ENCODE data around the gene PLBD2.

Gene PLBD2

GRCh38 chr12:113369391-113369985, 11.1 kb downstream of the PLBD2 start:
- DNase-seq (ENCODE audit: low read depth) = no peak

- DNase-seq (ENCODE audit: low read depth) = no peak
These were observed 12.7 kb downstream of the PLBD2 start for GRCh38 chr12:113370923-113371682.

GRCh38 chr12:113371808-113372207, 13.4 kb downstream of the PLBD2 start:
- DNase-seq (ENCODE audit: low read depth) = no peak

GRCh38 chr12:113372371-113372770, 14.0 kb downstream of the PLBD2 start:
- DNase-seq (ENCODE audit: low read depth) = no peak

- DNase-seq (ENCODE audit: low read depth) = no peak
These were observed 15.1 kb downstream of the PLBD2 start for GRCh38 chr12:113373440-113373839.

GRCh38 chr12:113373969-113374368, 15.6 kb downstream of the PLBD2 start:
- no peak for DNase-seq (ENCODE audit: low read depth)

GRCh38 chr12:113374823-113375428, 16.5 kb downstream of the PLBD2 start:
- no peak for DNase-seq (ENCODE audit: low read depth)

GRCh38 chr12:113378291-113378690, 19.9 kb downstream of the PLBD2 start:
- no peak for DNase-seq (ENCODE audit: low read depth)

- no peak for DNase-seq (ENCODE audit: low read depth)
These were observed 22.8 kb downstream of the PLBD2 start for GRCh38 chr12:113381220-113381619.

GRCh38 chr12:113382206-113382605, 23.8 kb downstream of the PLBD2 start:
- no peak for DNase-seq (ENCODE audit: low read depth)

- DNase-seq (ENCODE audit: low read depth) = no peak
These were observed 26.4 kb downstream of the PLBD2 start for GRCh38 chr12:113384778-113385177.

- no peak for DNase-seq (ENCODE audit: low read depth)
These were observed 27.0 kb downstream of the PLBD2 start for GRCh38 chr12:113385282-113385882.

GRCh38 chr12:113386866-113387566, 28.6 kb downstream of the PLBD2 start:
- no peak for DNase-seq (ENCODE audit: low read depth)

- DNase-seq (ENCODE audit: low read depth) = no peak
These were observed 29.2 kb downstream of the PLBD2 start for GRCh38 chr12:113387631-113388030.

GRCh38 chr12:113388351-113388750, 30.0 kb downstream of the PLBD2 start:
- no peak for DNase-seq (ENCODE audit: low read depth)

GRCh38 chr12:113390064-113391043, 32.0 kb downstream of the PLBD2 start:
- no peak for DNase-seq (ENCODE audit: low read depth)

- DNase-seq (ENCODE audit: low read depth) = no peak
These were observed 32.8 kb downstream of the PLBD2 start for GRCh38 chr12:113391145-113391544.

GRCh38 chr12:113391650-113392337, 33.4 kb downstream of the PLBD2 start:
- DNase-seq (ENCODE audit: low read depth) = no peak

- no peak for DNase-seq (ENCODE audit: low read depth)
These were observed 34.1 kb downstream of the PLBD2 start for GRCh38 chr12:113392520-113392919.

- DNase-seq (ENCODE audit: low read depth) = no peak
These were observed 34.7 kb downstream of the PLBD2 start for GRCh38 chr12:113392988-113393579.
